Activated CD8-positive, alpha-beta memory T cell treated with anti-CD3 and anti-CD28 coated beads, Interleukin-2, amount 50 U/mL, for 48 hours (primary cell): ENCODE measurements around the gene AFAP1.

Experiments
- DNase-seq: peaks from one replicate; pipeline ENCODE4 v3.0.0-alpha.2; 2020

The AFAP1 gene

DNA sequence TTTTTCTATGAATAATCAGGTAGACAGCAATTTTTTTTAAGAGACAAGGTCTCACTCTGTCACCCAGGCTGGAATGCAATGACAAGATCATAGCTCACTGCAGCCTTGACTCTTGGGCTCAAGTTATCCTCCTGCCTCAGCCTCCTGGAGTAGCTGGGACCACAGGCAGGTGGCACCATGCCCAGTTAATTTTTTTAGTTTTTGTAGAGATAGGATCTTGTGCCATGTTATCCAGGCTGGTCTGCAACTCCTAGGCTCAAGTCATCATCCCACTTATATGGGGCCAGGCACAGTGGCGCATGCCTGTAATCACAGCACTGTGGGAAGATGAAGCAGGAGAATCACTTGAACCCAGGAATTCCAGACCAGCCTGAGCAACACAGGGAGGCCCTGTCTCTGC, 26.8 kb downstream of the AFAP1 start:
- DNase-seq: no peak

DNA sequence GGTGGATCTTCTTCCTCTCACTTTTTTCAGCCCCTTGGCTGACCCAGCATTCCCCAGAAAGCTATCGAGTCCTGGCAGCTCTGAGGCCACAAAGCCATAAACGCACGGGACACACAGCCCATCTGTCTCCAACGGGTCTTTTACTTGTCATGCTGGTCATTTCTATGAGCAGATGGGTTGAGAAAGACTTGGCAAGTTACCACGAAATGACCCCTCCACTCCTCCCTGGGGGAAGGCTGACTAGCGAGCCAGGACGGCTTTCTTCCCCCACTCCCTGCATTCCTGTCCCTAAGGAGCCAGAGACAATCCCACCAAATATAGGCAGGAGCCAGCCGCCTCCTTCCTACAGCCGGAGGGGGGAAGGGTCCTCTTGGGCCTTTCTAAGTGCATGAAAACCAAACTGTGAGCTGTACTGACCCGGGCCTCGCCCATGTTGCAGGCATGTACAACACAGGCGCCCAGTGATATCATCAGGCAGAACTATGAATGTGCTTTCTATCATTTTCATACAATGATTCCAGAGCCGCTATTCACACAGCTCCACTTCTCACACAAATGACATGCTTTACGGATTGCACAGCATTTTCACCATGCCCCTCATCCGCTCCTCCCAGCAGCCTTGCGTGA, 28.6 kb downstream of the AFAP1 start:
- no peak for DNase-seq

DNA sequence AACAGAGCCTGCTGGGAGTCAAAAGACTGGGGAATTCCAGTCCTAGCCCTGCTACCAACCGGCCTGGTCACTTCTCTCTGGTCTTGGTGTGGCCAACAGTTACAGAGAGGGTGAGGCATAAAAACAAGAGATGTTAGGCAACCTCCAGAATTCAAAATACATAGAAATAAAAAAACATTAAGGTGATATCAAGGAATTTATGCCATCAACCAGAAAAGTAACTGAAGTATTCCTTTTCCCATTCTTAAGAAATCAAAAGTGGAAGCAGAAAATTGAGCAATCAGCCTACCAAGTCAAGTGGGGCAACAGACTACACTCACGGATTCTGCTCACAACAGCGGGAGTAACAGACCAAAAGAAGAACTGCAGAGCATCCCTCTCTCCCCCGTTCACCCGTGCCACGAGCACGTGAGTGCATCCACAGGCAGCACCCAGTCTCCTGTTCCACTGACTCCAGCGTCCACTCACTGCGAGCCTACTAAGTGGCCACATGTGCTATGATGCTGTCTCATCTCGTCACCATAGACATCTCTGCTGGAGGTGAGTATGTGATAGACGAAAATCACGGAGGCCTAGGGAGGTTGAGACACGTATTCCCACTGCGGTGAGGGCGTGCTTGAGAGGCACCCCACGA, 29.3 kb downstream of the AFAP1 start:
- no peak for DNase-seq

DNA sequence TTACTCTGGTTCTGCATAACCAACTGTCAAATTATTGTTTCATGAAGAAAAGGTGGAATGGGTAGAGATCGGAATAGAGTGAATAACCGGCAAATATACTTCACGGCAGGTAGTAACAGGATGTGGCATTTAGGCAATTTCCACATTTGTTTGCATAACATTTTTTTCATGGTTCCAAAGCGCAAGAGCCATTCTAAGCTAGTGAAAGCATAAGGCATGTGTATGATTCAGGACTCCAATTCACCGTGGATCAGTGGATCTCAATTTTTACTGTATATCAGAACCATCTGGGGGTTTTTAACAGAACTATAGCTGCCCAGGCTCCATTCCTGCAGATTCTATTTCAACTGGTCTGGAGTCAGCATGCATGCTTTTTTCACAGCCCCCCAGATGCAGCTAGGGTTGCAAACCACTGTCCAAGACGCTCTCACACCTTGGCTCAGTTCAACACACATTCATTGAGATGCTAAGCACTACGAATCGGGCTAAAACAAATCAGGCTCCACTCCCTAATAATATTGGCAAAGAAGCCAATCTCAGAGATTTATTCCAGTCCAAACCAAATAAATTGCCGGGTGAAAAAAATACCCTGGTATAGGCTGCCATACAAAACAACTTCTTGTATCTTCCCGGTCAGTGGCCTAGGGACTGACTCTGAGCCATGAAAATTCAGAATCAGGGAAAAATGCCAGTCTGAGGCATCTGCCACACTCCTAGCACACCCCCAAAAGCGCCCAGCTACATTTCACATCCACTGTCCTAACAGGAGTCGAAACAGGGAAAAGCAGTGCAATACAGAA, 30.0 kb downstream of the AFAP1 start:
- no peak for DNase-seq

DNA sequence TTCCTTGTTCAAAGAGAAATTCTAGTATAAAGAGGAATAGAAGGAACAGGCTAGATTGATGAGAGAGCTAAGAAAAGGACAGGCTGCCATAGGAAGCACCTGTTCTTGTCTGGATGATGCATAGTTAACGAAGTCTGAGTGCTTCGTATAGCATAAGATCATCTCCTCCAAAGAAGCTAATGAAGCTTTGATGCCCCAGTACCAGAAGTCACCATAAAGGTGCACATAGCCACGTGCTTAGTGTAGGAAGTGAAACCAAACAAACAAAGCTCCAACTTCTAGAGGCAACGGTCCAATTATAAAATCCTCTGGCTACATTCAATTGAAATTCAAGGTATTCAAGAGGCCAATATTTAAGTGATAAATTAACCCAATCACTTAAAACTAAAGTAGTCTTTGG, 31.0 kb downstream of the AFAP1 start:
- DNase-seq: no peak

DNA sequence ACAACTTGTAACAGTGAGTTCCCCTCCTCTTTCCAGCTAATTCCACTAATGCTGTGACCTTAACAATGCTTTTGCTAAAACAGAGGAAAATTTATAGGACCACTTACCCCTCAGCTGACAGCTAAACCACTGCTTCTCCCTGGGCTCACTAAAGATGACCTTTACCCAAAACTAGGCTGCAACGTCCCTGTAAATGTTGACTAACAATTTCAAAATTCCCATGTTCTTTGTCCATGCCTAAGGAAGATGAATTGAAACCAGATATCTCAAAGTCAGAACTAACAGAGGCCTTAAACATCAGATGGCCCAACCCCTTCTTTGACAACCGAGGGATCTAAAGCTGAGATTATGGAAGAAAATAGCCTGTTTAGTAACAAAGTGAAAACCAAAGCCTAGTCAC, 32.5 kb downstream of the AFAP1 start:
- no peak for DNase-seq

DNA sequence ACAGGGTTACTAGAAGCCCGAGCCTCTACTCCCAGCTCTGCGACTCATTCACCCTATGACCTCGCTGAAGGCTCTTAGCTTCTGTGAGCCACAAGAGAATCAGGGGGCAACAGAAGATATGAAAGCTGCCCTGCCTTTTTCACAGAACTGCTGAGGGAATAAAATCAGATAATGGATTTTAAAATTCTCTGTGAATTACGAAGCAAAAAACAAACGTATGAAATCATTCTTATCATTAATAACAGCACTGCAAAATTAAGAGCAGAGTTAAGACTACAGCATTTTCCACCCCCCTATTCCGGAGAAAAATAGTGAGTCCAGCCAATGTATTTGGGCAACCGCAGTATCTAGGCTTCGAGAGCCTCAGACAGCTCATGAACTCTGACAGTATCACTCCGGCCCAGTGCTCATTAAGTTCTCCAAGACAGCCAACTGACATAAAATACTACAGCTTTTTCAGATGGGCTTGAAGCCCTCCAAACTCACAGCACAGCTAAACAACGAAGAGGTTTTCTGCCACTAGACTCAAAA, 33.4 kb downstream of the AFAP1 start:
- DNase-seq: no peak

DNA sequence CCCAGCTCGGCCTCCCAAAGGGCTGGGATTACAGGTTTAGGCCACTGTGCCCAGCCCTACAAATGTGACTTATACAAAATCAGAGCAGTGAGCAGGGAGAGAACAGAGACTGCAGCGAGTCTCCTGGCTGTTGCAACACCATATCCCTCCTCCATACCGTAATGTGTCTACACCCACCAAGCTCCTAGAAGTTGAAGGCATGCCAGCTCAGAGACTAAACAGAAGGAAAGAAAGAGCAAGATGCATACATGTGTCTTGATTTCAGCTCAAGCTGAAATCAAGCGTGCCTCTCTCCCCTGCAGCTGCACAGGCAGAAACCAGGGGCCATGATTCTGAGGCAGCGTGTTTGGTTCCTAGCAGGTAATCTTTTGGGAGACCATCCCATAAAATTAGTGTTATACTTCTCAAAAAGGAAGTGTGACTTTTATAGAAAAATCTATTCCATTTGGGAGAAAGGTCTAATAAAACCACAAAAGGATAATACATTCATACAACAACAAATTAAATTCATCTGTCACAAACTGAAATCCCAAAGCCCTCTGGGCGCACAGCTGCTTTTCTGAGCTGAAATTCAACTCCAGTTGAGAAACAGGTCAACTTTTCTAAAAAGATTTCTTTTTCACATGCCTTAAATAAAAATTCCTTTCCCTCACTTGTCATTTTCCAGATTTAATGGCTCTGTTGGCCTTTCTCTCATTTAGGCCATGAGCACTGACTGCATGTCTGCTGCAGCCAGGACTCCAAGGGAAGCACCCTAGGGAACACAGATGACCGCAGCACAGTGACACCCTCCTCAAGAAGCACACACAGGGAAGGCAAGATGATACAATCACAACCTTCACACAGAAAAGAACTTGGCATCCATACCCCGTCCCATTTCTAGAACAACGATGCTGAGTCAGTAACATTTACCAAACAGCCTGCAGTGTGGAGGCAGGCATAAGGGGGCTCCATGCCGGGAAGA, 34.4 kb downstream of the AFAP1 start:
- no peak for DNase-seq

DNA sequence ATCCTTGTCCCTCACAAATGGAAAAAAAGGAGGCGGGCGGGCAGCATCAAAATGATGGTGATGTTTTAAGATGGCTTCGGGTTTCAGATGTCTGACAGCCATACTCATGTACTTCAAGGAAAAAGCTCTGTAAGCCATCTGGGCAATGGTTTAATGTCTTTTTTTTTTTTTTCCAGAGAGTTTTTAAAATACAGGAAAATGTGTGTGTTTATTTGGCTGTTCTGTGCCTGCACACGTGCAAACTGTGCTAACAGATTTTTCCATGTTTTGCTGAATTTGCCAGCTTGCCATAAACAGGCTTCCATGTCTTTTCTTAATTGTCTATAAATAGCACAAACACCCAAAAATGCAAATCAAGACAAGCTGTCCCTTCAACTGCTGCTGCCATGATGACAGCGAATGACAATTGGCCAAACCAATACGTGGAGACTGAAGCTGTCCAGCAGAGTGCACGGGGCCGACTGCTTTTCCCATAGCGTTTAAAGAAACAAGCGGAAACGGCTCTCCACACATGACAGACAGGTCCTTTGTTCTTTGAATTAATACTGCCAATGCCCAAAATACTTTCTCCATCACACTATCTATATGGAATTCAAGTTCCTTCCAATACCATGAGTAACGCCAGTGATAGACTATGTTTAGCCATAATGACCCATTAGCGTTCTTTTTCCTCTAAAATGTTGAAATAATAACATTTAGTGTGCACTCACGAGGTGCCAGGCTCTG, 35.7 kb downstream of the AFAP1 start:
- DNase-seq: no peak

DNA sequence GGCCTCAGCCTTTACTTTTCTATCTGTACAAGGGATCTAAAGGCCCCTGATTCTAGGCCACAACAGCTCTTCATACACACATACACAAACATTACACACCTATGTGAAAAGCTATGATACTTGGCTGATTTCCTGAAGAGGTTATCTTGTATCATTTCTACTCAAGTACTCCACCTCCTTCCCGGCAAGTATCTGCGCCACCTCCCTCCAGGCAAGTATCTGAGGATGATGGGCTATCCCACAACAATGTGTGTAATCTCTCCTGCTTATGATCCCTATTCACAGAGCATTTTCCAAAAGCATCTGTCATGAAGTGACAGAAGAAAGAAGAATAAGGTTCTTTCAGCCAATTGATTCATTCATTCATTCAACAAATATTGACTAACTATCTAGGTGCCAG, 36.8 kb downstream of the AFAP1 start:
- no peak for DNase-seq

DNA sequence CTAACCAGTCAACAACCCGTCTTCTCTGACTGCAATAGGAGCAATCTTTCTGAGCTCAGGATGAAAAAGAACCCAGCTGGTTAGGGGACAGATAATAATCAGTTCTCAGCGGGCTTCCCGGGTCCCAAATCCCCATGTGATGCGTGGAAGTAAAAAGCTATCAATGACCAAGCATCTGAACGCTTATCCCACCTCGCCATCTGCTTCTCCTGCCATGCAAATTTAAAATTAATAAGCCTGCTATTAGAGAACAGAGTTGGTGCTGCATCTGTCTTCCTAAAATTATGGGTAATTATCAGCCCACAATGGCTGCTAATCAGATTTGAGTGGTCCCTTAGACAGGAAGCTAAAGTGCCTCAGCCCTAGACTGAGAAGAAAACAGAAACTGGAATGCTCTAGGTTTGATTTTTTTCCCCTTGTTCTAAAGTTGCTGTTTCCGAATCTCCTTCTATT, 37.5 kb downstream of the AFAP1 start:
- DNase-seq: no peak

DNA sequence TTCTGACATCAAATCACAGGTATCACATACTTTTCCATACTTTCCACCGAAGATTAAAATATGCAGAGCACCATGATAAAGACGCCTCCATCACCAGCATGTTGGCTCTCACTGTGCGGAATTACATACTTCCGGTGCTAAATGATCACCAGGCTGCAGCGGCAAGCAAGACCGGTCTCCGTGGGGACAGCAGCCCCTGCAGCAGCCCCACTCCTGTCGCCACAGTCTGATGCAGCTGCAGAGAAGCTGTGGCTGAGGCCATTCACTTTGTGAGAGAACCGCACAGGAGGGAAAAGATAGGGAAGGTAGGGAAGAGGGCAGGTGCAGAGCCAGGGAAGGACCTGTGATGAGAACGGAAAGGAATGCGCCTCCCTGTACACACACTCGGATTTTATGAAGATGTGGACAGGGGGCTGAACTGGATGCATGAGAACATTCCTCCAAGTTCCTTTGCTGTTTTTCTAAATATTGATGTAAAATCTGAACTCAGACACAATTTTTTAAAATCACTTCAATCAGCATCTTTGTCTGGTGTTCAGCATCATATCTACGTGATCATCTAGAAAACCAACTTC, 38.3 kb downstream of the AFAP1 start:
- DNase-seq: no peak

DNA sequence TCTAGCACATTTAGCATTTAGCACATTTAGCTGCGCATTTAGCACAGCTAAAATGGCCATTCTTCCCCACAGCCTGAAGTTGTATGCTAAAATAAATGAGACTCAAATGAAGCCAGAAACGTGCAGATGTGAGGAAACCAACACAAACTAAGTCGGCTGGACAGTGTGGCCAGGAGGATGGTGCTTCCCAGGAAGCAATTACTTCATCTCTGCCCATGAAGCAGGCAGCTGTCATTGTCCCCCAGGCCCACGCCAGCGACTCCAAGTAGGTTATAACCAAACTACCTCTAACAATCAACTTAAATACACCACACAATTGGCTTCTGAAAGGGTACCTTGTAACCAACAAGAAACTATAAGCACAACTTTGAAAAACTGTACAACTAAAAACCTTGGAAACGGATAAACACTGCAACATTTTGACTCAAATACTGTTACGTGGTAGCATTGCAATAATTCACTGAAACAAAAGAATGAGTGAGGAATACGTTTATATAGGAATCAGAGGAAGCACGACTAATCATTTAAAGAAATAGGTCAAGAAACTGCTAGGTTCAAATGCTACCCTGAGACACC, 39.2 kb downstream of the AFAP1 start:
- DNase-seq: no peak

DNA sequence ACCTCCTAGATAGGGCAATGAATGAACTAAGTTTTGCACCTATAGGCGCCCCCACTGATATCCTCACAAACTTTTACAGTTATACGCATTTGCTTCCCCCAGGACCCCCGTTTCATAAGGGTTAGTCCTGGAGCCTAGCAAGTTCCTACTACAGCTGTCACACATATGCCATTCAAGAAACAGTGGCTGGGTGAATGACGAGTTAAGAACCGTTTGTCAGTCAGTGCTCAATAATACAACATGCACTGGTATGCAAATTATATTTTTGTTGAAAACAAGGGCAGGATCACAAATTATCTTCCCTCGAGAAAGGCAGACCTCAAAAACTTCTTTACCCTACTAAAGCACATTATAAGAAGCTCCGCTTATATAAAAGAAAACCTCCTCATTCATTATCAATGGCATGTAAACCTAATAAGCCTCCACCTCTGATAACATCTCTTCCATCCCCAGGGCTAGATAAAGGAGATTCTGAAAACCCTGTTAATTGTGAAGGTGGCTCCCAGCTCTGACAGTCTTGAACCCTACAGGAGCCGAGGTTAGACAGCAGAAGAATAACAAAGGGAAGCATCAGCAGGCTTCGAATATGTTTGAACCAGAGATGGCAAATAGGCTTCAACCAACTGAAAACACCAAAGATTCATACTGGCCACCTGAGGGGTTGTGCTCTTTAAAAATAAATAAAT, 40.3 kb downstream of the AFAP1 start:
- DNase-seq: no peak

DNA sequence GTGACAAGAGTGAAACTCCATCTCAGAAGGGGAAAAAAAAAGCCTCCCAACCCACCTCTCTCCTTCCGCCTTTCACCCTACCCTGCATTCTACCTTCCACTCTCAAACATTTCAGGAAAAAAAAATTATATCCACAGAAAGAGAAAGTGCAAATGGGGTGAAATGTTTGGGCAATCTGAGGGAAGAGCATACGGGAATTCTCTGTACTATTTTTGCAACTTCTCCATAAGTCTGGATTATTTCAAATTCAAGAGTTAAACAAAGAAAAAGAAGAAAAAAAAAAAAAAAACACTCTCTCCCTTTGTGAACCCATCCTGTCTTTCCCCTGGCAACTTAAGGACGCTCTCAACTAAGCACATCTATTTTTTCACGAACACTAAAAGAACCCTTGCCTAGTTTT, 41.3 kb downstream of the AFAP1 start:
- DNase-seq: no peak

DNA sequence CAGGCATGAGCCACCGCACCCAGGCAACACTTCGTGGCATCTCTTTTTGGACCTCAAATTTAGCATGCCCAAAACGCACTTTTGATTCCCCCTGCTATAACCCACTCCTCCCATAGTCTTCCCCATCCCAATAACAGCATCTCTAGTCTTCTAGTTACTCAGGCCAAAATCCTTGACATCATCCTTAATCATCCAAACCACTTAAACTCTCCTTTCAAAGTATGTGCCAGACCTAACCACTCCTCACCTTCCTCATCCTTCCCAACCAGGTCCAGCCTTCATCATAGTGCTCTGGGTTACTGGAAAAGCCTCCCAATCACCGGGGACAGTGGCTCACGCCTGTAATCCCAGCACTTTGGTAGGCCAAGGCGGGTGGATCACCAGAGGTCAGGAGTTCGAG, 41.9 kb downstream of the AFAP1 start:
- DNase-seq: no peak

DNA sequence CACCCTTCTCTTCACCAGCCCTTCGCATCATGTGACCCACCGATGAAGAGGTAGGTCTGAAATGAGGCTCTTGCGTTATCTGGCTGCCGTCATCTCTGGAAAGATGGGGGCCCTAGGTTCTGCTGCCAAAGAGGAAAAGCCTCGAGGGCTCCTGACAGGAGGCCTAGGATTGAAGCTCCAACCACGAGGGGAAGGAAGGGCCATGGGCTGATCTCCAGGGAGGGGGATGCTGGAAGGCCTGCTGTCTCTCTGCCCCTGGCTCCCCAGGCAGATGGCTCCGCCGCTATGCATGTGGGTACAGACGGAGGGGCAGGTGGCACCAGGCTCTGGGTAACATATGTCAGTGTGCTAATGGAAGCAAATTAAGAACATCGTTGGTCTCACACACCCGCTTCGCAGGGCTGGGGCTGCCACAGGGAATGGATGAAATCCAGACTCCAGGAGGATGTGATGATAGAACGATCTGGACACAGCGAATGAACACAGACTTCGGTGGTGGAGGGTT, 44.9 kb downstream of the AFAP1 start:
- no peak for DNase-seq

DNA sequence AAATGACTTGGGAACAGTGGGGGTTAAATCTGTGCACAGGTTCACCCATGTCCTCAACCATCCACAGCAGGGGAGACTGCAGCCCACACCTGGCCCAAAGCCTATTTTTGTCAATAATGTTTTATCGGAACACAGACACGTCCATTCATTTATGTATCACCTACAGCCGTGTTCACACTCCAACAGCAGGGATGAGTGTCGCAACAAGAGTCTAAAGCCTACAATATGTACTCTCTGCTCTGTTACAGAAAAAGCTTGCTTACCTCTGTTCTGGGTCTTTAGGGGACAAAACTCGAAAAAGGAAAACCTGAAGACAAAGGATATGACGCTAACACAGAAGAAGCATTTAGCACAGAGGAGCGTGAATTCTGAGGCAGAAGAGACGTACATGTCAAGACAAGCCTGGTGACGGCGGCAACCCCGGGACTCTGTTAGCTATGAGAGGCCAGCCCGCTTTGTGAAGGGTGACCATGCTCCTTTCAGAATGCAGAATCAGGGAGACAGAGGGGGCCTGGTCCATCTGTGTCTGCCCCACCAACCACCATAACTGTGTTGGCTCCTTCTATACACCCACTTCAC, 45.5 kb downstream of the AFAP1 start:
- DNase-seq: no peak

DNA sequence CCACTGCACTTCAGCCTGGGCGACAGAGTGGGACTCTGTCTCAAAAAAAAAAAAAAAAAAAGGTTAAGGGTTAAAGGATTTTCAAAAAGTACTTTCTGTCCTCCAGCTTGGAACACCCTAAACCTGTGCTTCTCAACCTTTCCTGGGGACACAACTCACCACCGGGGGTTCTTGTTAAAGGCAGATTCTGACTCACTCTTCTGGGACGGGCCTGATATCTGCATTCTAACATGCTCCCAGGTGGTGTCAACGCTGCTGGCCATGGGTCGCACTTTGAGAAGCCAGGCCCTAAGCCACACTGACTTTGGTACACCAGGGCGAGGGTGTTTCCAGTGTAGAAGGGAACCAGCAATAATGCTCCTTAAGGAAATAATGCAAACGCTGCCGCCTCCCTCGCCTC, 46.1 kb downstream of the AFAP1 start:
- no peak for DNase-seq
